Activated CD8-positive, alpha-beta memory T cell treated with anti-CD3 and anti-CD28 coated beads for 24 hours (primary cell): ENCODE results near the gene SLC41A3.

Experiments
- DNase-seq: peaks from one replicate; pipeline ENCODE4 v3.0.0-alpha.2; 2020

SLC41A3 gene

GRCh38 chr3:126119008-126119675 is 35.2 kb upstream of the SLC41A3 start:
- no peak for DNase-seq

DNA sequence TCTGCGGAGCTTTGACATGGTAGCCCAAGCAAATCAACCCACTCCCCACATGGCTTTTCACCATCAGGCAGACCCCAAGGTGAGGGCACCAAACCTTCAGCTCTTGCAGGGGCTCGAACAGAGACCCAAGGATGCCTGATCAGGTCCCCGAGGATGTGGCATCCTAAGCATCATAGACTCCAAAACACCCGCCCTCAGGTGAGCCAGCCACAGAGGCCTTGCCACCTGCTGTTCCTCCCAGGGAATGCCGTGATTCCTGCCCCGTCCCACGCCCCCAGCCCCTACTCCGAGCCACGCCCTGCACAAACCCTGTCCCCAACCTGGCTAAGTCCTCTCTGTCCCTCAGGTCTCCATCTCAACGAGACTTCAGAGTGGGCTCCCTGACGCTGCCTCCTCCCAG is 34.7 kb upstream of the SLC41A3 start:
- DNase-seq = peak; percentile 28

DNA sequence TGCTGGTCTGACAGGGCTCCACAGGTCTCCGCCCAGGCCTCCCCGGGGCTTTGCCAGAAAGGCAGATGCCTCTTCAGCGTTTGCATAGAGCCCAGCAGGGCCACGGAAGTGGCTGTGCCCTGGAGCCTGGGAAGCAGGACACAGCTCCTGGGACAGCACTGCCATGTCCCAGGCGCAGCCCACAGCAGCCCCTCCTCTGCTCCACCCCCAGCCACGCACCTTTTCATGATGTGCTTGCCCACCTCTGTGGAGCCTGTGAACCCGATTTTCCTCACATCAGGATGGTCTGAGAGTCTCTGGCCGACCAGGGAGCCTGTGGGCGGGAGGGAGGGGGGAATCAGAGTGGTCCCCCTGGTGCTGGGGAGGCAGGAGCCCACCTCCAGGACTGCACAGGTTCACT is 33.9 kb upstream of the SLC41A3 start:
- no peak for DNase-seq

DNA sequence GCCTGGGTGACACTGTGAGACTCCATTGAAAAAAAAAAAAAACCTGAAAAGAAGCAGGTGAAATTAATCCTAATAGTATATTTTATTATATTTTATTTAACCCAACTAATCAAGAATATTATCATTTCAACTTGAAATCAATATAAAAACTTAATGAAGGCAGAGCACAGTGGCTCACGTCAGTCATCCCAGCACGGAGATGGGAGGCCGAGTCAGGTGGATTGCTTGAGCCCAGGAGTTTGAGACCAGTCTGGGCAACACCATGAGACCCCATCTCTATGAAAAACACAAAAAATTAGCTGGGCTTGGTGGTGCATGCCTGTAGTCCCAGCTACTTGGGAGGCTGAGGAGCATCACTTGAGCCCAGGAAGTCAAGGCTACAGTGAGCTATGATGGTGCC is 33.3 kb upstream of the SLC41A3 start:
- DNase-seq = no peak

DNA sequence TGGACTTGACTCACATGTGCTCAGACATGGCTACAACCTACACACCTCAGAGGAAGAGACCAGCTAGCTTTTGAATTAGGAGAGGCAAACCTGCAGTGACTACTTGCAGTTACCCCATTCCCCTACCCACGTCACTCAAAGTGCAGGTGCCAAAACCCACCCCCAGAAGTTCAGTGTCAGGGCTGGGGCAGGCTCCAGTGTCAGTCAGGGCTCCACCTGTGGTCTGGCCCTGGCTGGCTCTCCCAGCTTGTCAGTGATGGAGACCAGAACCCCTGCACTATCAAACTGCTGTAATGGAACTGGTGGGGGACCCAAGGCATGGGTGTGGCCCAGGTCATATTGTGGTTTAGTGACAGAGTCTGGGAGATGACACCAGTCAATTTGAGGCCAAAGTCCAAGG is 32.6 kb upstream of the SLC41A3 start:
- DNase-seq = no peak

- DNase-seq = no peak
Measured at GRCh38 chr3:126114443-126115386, 30.8 kb upstream of the SLC41A3 start.

DNA sequence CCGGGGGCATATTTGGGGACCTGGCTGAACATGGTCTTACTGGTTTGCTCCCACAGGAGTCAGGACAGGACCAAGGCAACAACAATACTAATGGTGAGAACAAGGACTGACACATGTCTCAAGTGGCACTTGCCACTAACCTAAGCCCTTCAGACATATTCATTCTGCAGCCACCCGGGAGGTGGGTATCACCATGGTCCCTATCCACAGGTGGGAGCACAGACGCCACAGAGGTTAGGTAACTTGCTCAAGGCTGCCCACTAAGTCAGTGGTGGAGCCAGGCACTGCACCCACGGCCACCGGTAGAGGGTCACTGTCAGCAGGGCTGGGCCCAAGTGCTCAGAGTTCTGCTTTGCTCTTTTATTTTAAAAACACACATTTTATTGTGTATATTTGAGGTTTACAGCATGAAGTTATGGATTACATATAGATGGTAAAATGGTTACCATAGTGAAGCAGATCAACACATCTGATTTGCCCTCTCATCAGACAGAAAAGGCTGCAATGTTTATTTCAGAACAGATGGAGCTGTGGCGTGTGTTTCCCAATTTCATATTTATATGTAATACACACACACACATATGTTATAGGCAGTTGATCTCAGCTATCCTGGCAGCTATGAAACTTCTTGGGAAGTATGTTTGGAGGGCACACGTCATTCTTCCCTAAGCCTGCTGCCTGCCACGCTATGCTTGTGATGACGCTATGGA is 30.0 kb upstream of the SLC41A3 start:
- no peak for DNase-seq

GRCh38 chr3:126113238-126113555 is 29.3 kb upstream of the SLC41A3 start:
- no peak for DNase-seq

- DNase-seq = no peak
Measured at GRCh38 chr3:126112531-126113237, 28.8 kb upstream of the SLC41A3 start.

DNA sequence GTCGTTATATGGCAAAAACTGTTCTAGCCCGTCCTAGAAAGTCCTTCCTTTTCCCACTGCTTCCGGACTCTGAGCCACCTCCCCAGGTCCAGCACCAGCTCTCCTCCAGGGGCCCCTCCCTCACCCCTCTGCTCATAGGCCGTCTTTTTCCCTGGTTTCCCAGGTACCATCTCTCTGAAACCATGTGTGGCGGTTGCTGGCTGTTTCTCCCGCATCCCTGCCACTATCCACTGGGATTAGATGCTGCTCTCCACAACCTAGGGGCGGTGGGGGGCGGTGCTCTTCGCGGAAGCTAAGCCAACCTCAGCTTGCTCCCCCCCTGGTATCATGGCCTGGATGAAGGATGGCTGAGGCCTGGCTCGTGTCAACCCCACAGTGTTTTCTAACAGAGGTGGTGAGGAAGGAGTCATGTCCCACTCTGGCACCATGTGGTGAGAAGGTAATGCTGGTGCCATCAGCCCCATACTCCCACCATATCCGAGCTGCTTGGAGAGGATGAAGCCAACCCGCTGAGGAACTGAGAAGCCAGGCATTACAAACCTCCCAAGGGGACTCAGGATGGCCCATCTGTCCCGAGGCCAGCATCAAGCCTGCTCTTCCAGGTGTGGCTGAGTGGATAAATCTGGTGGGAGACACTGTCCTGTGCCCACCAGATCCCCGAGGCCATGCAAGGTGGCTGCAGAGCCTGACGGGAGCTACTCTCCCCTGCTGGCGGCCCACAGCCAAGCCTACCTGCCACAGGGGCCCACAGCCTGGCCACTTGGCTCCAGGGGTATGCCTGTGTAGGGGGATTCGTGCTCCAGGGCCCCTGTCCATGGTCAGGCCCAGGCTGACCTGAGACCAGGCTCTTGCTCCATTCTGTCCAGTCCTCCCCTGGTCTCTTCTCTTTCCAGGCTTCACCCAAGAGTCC is 27.9 kb upstream of the SLC41A3 start:
- DNase-seq = peak; percentile 40

GRCh38 chr3:126111126-126111551 is 27.2 kb upstream of the SLC41A3 start:
- DNase-seq = peak; percentile 37

GRCh38 chr3:126110431-126111125 is 26.7 kb upstream of the SLC41A3 start:
- DNase-seq = peak; percentile 26

GRCh38 chr3:126109880-126110235 is 25.9 kb upstream of the SLC41A3 start:
- DNase-seq = peak; percentile 30

DNA sequence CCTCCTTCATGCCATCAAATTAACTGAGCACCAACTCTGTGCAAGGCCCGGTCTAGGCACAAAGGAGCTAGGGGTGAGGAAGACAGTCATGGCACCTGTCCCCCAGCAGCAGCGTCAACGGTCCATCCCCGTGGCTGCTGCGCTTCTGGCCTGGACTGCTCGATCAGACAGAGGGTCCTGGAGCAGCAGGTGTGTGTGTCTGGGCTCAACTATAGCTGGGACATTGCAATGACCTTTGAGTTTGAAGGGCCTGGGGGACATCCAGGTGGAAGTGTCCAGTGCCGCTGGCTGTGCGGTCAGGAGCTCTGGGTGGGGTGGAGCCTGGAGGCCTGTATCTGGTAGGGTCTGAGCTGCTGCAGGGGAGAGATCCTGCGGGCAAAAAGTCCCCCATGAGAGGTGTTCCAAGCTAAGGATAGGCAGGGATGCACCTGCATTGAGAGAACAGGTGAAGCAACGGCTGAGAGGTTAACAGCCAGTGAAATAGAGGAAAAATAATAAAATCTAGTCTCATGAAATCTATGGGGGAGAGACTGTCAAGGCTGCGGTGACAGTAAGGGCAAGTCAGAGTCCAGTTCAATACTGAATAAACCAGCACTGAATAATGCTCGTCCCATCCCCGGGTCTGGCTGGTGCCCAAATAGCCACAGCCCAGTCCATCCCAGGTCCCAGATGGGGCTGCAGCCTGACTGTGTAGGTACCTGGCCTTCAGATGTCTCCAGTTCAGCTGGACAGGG is 25.4 kb upstream of the SLC41A3 start:
- peak; percentile 26 for DNase-seq

DNA sequence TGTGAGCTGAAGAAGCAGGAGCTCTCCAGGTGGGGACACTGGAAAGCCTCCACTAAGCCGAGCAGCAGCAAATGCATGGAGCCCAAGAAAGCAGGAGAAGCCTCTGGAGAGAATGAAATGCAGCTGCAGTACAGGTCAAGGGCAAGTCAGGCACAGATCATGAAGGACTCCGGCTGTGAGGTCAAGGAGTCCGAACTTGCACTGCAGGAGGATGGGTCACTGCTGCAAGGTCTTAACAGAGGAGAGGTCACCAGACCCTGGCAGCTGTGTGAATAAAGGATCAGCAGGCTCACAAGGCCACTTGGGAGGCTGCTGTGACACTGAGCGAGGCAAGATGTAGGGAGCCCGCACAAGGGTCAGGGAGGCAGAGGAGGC is 24.7 kb upstream of the SLC41A3 start:
- DNase-seq = peak; percentile 35

GRCh38 chr3:126107957-126108675 is 24.2 kb upstream of the SLC41A3 start:
- DNase-seq = peak; percentile 24

- DNase-seq = peak; percentile 48
Measured at GRCh38 chr3:126107203-126107939, 23.4 kb upstream of the SLC41A3 start.

DNA sequence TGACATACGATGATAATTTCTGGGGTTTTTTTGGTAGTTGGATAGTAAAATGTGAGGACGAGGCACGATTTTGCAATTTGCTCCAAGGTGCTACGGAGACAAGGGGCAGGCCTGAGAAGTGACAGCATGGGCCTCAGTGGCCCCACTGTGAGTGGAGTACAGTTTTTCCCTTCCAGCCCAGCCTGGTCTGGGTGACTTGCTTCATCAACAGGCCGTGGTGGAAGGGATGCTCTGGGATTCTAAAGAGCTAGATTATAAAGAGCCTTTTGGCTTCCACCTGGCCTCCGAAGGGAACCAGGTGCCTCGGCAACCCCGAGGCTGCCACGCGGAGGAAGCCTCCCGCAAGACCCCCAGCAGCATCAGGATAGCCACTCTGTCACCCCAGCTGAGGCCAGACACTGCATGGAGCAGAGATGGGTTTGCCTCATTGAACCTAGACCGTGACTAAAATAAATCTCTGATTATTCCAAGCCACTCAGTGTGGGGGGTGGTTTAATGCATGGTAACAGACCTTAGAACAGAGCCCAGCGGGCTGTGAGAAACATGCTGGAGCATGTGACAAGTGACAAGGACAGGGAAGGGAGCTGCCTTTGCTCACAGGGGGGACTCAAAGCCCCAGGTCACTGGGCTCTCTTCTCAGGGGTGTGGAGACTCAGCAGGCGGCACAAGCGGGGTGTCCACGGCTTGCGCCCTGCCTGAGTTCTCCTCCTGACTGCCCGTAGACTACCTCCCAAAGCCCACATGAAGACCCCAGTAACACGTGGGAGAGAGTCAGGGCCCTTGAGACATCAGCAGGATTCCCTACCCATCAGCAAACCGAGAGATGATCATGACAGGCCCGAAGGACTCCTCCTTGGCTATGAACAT is 22.6 kb upstream of the SLC41A3 start:
- DNase-seq = peak; percentile 28
